ENCODE results near the gene ODF2L.
"Not testable (repeated sequence)": the region's sequence is repeated elsewhere in the genome, so short reads cannot be mapped to it uniquely, and the experiment has no call there.

Gene ODF2L

DNA sequence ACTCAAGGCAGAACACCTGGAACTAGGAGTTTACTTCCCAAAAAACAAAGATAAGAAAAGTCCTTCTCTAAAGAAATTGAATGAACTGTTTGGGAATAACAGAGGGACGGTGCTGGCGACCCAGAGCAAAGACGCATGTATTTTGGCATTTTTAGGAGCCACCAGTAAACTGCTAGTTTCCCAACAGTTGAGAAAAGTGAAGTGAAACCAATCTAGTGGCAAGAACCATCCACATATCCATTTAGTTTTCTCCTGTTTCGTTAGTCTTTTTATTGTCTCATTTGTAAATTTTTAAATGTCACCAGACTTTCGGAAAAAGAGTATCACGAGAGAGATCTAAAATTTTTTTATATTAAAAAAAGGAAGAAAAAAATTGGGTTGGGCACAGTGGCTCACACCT lies 30.2 kb downstream of the ODF2L start:
- TF ChIP-seq, protein P1, sequence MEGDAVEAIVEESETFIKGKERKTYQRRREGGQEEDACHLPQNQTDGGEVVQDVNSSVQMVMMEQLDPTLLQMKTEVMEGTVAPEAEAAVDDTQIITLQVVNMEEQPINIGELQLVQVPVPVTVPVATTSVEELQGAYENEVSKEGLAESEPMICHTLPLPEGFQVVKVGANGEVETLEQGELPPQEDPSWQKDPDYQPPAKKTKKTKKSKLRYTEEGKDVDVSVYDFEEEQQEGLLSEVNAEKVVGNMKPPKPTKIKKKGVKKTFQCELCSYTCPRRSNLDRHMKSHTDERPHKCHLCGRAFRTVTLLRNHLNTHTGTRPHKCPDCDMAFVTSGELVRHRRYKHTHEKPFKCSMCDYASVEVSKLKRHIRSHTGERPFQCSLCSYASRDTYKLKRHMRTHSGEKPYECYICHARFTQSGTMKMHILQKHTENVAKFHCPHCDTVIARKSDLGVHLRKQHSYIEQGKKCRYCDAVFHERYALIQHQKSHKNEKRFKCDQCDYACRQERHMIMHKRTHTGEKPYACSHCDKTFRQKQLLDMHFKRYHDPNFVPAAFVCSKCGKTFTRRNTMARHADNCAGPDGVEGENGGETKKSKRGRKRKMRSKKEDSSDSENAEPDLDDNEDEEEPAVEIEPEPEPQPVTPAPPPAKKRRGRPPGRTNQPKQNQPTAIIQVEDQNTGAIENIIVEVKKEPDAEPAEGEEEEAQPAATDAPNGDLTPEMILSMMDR (IDR thresholded peaks at IDR 0.05; ENCODE audit: low read depth, low read length), result no peak
- DNase-seq, result no peak
- Histone ChIP-seq H3K4me3 (ENCODE audit: low read depth, low read length) (no peak overlapping the region), H3K27me3 (ENCODE audit: insufficient read depth, low read depth, severe bottlenecking) (no peaks in the 10 kb centered on the region), H3K9me3 (ENCODE audit: severe bottlenecking) (no peaks in the 10 kb centered on the region), H3K27ac (no peak overlapping the region), H3K36me3 (no peaks in the 10 kb centered on the region)

DNA sequence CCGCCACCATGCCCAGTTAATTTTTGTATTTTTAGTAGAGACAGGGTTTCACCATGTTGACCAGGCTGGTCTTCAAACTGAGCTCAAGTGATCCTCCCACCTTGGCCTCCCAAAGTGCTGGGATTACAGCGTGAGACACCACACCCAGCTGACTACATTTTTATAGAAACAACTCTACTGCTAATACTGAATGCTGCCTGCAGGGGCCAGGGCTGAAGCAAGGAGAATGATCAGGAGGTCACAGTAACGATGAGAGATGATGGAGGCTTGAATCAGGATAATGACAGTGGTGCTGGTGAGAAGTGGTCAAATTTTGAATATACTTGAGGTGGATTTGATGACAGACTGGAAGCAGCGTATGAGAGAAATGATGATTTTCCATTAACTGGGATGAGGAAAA lies 33.3 kb downstream of the ODF2L start:
- Histone ChIP-seq H3K4me3 (ENCODE audit: low read depth, low read length) (no peak overlapping the region), H3K36me3 (no peaks in the 10 kb centered on the region; the same call in 1 of the 2 replicates), H3K27me3 (ENCODE audit: insufficient read depth, low read depth, severe bottlenecking) (no peaks in the 10 kb centered on the region), H3K27ac (no peak overlapping the region), H3K9me3 (ENCODE audit: severe bottlenecking) (no peaks in the 10 kb centered on the region)
- no peak for DNase-seq
- TF ChIP-seq, protein P1 (IDR thresholded peaks at IDR 0.05; ENCODE audit: low read depth, low read length), result no peak

DNA sequence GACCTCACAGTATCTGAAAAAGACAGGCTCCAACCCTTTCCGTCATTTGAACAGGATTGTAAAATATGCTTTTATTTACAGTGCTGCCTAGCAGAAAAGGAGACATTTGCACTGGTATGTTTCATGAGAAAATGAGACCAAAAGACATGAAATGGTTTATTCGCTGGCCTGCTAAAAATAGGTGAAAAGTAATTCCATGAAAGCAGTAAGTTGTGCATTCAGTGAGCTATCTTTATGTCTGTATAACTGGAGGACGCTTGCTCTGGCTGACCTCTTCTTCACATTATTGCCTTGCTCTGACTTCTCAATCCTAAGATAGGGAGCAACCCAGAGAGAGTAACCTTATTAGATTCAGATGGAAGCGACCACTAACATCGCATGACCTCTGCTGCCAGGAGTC lies 38.3 kb downstream of the ODF2L start:
- Histone ChIP-seq H3K27me3 (ENCODE audit: insufficient read depth, low read depth, severe bottlenecking) (no peaks in the 10 kb centered on the region), H3K36me3 (peaks cover 3% of the 10 kb centered on the region), H3K27ac (no peak overlapping the region), H3K4me3 (ENCODE audit: low read depth, low read length) (no peak overlapping the region), H3K9me3 (ENCODE audit: severe bottlenecking) (no peaks in the 10 kb centered on the region)
- TF ChIP-seq, protein P1 (IDR thresholded peaks at IDR 0.05; ENCODE audit: low read depth, low read length), result no peak
- DNase-seq, result no peak

DNA sequence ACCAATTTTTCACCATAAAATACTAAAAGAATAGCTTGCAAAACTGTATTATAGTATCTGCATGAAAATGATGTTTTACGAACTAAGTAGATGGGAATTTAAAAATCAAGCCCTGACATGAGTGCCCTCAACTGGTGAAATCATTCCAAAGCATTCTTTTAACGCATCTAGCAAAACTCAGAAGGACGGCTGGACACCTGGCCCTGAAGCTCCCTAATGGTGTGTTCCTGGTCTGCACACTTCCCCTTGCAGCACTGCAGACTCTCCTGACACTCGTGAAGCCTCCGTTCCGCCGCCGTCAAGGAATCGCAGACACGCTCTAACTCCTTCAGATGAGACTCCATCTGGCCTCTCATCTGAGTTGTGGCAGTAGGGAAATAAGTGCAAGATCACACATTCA lies 39.9 kb downstream of the ODF2L start:
- Histone ChIP-seq H3K36me3 (peaks cover 5% of the 10 kb centered on the region), H3K27me3 (ENCODE audit: insufficient read depth, low read depth, severe bottlenecking) (no peaks in the 10 kb centered on the region), H3K4me3 (ENCODE audit: low read depth, low read length) (no peak overlapping the region), H3K9me3 (ENCODE audit: severe bottlenecking) (no peaks in the 10 kb centered on the region), H3K27ac (no peak overlapping the region)
- DNase-seq, result no peak
- TF ChIP-seq, protein P1 (IDR thresholded peaks at IDR 0.05; ENCODE audit: low read depth, low read length), result peak; percentile 31

DNA sequence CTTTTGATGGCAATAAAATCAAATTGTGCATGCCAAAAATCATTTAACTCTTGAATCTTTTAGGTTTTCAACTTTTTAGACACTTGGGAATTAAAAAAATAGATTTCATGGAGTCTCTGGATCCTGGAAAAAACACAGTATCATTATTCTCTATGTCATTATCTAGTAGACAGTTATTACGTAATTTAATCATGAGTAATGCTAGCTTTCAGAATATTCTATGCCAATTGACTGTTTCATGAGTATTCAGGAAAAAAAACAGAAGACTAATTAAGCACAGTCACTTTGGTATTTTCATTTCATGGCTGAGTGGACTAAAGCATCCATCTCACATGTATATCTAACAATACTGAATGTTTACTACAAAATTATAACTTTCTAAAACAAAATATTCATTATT lies 44.0 kb downstream of the ODF2L start:
- Histone ChIP-seq H3K36me3 (peaks cover 5% of the 10 kb centered on the region), H3K9me3 (ENCODE audit: severe bottlenecking) (no peaks in the 10 kb centered on the region), H3K27ac (no peak overlapping the region), H3K4me3 (ENCODE audit: low read depth, low read length) (no peak overlapping the region), H3K27me3 (ENCODE audit: insufficient read depth, low read depth, severe bottlenecking) (no peaks in the 10 kb centered on the region)
- no peak for DNase-seq
- TF ChIP-seq, protein P1 (IDR thresholded peaks at IDR 0.05; ENCODE audit: low read depth, low read length), result no peak

DNA sequence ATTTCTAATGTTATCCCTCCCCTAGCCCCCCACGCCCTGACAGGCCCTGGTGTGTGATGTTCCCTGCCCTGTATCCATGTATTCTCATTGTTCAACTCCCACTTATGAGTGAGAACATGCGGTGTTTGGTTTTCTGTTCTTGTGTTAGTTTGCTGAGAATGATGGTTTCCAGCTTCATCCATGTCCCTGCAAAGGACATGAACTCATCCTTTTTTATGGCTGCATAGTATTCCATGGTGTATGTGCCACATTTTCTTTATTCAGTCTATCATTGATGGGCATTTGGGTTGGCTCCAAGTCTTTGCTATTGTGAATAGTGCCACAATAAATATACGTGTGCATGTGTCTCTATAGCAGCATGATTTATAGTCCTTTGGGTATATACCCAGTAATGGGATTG lies 45.9 kb downstream of the ODF2L start:
- not testable (repeated sequence) for H3K9me3 ChIP-seq (ENCODE audit: severe bottlenecking); DNase-seq; H3K36me3 ChIP-seq; H3K4me3 ChIP-seq (ENCODE audit: low read depth, low read length); H3K27me3 ChIP-seq (ENCODE audit: insufficient read depth, low read depth, severe bottlenecking); H3K27ac ChIP-seq

Data from WERI-Rb-1 (cell line).